Type B pancreatic cell (in vitro differentiated cells): ENCODE data around the gene FAM228A. TPM values are rescaled to one million over a fixed set of nuclear protein-coding genes. Genes with fewer than 3 reads are reported as not detected.
"Not testable (repeated sequence)": the region's sequence is repeated elsewhere in the genome, so short reads cannot be mapped to it uniquely, and the experiment has no call there.

ENCODE experiments used
- DNase-seq: peaks from one replicate; pipeline ENCODE4 v3.0.0; 2021; ENCODE audit warnings: mixed read lengths; ENCODE audit not compliant: unreplicated experiment; ENCODE audit errors: extremely low spot score
- H3K27ac Mint-ChIP-seq: 2 replicates; pipeline ENCODE4 v1.8.0; 2021; ENCODE audit warnings: mild to moderate bottlenecking, mixed read lengths
- H3K27me3 Mint-ChIP-seq: 2 replicates; pipeline ENCODE4 v1.8.0; 2021; ENCODE audit warnings: mixed read lengths
- H3K36me3 Mint-ChIP-seq: 2 replicates; pipeline ENCODE4 v1.8.0; 2021; ENCODE audit warnings: mixed read lengths
- H3K4me1 Mint-ChIP-seq: one replicate; pipeline ENCODE4 v1.8.0; 2021; ENCODE audit warnings: mixed read lengths; ENCODE audit not compliant: unreplicated experiment
- H3K4me3 Mint-ChIP-seq: 2 replicates; pipeline ENCODE4 v1.8.0; 2021; ENCODE audit warnings: mild to moderate bottlenecking, mixed read lengths
- H3K9me3 Mint-ChIP-seq: 2 replicates; pipeline ENCODE4 v1.8.0; 2021; ENCODE audit warnings: mixed read lengths
- total RNA-seq: library from RNA; stranded (reverse); gene quantifications from 2 replicates; pipeline ENCODE4 v1.2.1, GENCODE V29; 2021; ENCODE audit warnings: low replicate concordance
- TF ChIP-seq, protein P1 (sequence below): fragments of 200-600 bp; sonication (generic); conservative IDR thresholded peaks from 2 replicates; pipeline ENCODE4 v1.5.0; 2021; ENCODE audit warnings: antibody characterized with exemption, mild to moderate bottlenecking

FAM228A gene
- total RNA-seq, 1 donor from 2014 or later, result not detected

DNA sequence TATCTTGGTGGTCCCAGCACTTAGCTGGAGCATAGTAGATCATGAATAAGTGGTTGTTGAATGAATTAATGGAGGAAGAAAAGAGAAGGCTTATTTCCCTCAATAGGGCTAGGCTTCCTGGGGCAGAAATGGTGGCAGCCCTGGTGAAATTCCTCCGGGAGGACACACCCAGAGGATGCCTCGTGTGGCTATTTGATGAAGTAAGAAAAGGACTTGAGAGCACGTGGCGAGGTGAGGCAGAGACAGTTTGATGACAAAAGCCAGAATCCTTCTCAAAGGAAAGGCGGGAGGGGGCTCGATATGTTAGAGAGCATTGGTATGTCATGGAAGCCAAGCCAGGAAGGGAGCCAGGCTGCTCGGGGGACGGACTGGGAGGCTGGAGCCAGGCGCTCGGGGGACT, 14.7 kb downstream of the FAM228A start:
- TF ChIP-seq, protein P1, sequence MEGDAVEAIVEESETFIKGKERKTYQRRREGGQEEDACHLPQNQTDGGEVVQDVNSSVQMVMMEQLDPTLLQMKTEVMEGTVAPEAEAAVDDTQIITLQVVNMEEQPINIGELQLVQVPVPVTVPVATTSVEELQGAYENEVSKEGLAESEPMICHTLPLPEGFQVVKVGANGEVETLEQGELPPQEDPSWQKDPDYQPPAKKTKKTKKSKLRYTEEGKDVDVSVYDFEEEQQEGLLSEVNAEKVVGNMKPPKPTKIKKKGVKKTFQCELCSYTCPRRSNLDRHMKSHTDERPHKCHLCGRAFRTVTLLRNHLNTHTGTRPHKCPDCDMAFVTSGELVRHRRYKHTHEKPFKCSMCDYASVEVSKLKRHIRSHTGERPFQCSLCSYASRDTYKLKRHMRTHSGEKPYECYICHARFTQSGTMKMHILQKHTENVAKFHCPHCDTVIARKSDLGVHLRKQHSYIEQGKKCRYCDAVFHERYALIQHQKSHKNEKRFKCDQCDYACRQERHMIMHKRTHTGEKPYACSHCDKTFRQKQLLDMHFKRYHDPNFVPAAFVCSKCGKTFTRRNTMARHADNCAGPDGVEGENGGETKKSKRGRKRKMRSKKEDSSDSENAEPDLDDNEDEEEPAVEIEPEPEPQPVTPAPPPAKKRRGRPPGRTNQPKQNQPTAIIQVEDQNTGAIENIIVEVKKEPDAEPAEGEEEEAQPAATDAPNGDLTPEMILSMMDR, result no peak
- Mint-ChIP-seq H3K27me3 (no peaks in the 10 kb centered on the region), H3K27ac (no peak overlapping the region), H3K4me3 (no peak overlapping the region), H3K36me3 (no peaks in the 10 kb centered on the region), H3K9me3 (peaks cover 13% of the 10 kb centered on the region), H3K4me1 (peaks cover 6% of the 10 kb centered on the region)
- no peak for DNase-seq

DNA sequence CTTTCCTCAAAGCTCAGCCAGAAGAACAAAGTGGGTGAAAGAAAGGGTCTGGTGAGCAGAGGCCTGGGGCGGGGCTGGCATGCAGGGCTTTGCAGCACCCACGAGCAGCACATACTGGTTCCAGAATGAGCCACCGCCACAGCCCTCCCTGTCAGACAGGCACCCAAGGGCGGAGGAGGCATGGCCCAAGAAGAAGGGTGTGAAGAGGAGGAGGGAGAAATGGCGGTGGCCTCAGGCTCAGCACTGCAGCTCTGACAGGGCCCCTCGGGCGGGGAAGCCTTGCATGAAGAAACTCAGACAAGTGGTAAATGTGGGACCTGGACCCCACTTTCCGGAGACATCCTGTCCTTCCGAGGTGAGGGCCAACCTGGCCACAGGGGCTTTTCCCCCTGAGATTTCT, 15.7 kb downstream of the FAM228A start:
- H3K9me3 Mint-ChIP-seq, result peaks cover 13% of the 10 kb centered on the region
- peaks cover 6% of the 10 kb centered on the region for H3K4me1 Mint-ChIP-seq
- no peak overlapping the region for H3K27ac Mint-ChIP-seq
- TF ChIP-seq, protein P1, result no peak
- no peak for DNase-seq
- no peaks in the 10 kb centered on the region for H3K27me3 Mint-ChIP-seq
- no peaks in the 10 kb centered on the region for H3K36me3 Mint-ChIP-seq
- no peak overlapping the region for H3K4me3 Mint-ChIP-seq

DNA sequence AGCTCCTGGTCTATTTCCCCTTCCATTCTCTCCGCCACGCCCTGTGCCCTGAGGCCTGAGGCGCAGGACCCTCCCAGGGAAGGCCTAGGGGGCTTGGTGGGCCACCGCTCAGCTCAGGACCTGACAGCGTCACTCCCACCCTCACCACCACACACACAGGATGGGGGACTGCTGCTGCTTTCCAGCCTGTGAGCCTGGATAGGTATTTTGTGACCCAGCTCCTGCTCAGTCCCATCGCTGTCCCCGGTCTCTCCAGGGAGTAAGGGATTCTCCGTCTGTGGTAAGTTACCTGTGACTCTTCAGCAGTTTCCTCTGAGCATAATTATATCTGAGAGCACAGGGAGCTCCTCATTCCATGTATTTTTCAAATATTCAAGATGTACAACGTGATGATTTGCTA, 16.3 kb downstream of the FAM228A start:
- no peak for DNase-seq
- H3K27ac Mint-ChIP-seq, result no peak overlapping the region
- H3K4me3 Mint-ChIP-seq, result no peak overlapping the region
- TF ChIP-seq, protein P1, result no peak
- peaks cover 13% of the 10 kb centered on the region for H3K9me3 Mint-ChIP-seq
- H3K27me3 Mint-ChIP-seq, result no peaks in the 10 kb centered on the region
- no peaks in the 10 kb centered on the region for H3K36me3 Mint-ChIP-seq
- H3K4me1 Mint-ChIP-seq, result peaks cover 6% of the 10 kb centered on the region

DNA sequence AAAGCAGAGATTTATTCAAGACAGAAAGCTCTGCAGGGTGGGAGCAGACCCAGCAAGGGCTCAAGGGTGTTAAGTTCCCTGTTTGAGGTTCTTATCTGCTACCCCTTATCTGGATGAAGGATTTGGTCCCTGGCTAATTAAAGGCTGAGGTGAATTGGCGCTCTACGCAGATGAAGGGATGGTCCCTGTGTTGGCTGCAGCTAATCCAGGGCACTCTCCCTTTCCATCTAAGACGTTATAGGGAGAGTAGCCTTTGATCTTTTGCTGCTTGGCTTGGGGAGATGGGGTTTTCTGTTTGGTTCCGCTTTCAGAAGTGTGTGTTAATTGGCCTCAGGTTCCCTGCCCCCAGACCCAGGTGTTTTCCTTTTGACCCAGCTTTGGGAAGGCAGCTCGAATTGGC, 17.0 kb downstream of the FAM228A start:
- H3K4me1 Mint-ChIP-seq, result peaks cover 6% of the 10 kb centered on the region
- no peaks in the 10 kb centered on the region for H3K27me3 Mint-ChIP-seq
- no peak for DNase-seq
- no peaks in the 10 kb centered on the region for H3K36me3 Mint-ChIP-seq
- H3K9me3 Mint-ChIP-seq, result peaks cover 13% of the 10 kb centered on the region
- TF ChIP-seq, protein P1, result no peak
- H3K4me3 Mint-ChIP-seq, result no peak overlapping the region
- H3K27ac Mint-ChIP-seq, result no peak overlapping the region

DNA sequence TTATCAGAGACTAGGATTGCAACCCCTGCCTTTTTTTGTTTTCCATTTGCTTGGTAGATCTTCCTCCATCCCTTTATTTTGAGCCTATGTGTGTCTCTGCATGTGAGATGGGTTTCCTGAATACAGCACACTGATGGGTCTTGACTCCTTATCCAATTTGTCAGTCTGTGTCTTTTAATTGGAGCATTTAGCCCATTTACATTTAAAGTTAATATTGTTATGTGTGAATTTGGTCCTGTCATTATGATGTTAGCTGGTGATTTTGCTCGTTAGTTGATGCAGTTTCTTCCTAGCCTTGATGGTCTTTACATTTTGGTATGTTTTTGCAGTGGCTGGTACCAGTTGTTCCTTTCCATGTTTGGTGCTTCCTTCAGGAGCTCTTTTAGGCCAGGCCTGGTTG, 22.4 kb downstream of the FAM228A start:
- not testable (repeated sequence) for H3K36me3 Mint-ChIP-seq, H3K27ac Mint-ChIP-seq, H3K4me1 Mint-ChIP-seq, H3K9me3 Mint-ChIP-seq, H3K4me3 Mint-ChIP-seq, DNase-seq, H3K27me3 Mint-ChIP-seq

DNA sequence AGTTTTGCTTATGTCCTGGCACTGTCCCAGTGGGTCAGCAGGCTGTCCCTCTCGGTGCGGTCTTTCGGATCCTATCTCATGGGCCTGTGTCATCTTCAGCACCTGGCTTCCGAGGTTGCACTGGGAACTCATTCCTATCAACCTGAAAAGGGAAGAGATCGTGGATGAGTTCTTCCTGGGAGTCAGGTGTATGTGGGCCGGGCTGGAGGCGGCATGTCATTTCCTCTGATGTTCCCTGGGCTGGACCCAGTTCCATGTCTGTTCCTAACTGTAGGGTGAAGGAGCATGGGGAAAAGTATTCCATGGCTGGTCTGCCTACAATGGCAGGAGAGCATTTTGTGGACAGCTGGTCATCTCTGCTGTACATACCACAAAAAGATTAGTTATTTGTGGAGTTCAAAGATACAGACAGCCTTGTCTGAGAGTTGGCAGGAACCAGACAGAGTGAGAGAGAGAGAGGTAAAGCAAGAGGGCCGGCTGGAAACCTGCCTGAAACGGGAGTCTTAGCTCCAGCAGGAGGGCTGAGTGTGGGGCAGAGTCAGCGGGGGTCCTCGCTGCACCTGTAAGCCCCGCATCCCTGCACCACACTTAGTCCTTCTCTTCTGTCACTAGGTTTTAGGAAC, 25.2 kb downstream of the FAM228A start:
- H3K9me3 Mint-ChIP-seq, result no peaks in the 10 kb centered on the region
- no peak for DNase-seq
- H3K4me1 Mint-ChIP-seq, result no peaks in the 10 kb centered on the region
- no peak overlapping the region for H3K27ac Mint-ChIP-seq
- TF ChIP-seq, protein P1, result no peak
- no peaks in the 10 kb centered on the region for H3K36me3 Mint-ChIP-seq
- H3K27me3 Mint-ChIP-seq, result no peaks in the 10 kb centered on the region
- H3K4me3 Mint-ChIP-seq, result no peak overlapping the region
